ENCODE measurements around the gene ARPP21.

The ARPP21 gene

DNA sequence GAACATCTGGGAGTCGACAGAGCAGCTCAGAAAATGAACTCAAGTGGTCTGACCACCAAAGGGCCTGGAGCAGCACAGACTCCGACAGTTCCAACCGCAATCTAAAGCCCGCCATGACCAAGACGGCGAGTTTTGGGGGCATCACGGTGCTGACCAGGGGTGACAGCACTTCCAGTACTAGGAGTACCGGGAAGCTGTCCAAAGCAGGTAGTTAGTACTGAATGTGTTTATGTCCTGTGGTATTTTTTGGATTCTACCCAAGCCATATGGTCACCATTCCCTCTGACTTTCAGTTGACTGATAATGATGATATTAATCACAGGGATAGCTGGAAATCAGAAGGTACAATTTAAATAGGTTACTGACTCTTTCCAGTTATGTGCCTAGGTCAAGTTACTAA, 82.3 kb downstream of the ARPP21 start:
- FAIRE-seq (no peak), DNase-seq (ENCODE audit: insufficient read length, low spot score) (no peak)
- no peak for TF ChIP-seq POLR2A (IDR thresholded peaks at IDR 0.05; ENCODE audit: low read depth, low read length)

DNA sequence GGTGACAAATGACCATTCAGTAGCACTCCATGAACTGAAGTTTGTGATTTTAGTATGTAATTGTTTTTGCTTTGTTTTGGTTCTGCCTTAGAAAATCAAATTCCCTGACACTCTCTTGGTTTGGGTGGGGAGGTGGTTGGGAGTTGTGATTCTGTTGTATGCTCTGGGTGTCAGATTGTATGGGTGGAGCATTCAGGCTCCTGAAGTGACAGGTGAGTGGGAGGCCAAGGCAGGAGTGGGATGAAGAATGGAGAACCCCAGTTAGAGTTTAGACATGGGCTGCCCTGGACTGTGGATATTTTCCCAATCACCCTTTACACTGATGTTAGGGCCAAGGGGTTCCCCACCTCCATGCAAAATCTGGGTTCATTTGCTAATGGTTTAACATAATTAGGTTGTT, 83.6 kb downstream of the ARPP21 start:
- FAIRE-seq, result no peak
- no peak for TF ChIP-seq POLR2A (IDR thresholded peaks at IDR 0.05; ENCODE audit: low read depth, low read length)
- DNase-seq (ENCODE audit: insufficient read length, low spot score), result no peak

DNA sequence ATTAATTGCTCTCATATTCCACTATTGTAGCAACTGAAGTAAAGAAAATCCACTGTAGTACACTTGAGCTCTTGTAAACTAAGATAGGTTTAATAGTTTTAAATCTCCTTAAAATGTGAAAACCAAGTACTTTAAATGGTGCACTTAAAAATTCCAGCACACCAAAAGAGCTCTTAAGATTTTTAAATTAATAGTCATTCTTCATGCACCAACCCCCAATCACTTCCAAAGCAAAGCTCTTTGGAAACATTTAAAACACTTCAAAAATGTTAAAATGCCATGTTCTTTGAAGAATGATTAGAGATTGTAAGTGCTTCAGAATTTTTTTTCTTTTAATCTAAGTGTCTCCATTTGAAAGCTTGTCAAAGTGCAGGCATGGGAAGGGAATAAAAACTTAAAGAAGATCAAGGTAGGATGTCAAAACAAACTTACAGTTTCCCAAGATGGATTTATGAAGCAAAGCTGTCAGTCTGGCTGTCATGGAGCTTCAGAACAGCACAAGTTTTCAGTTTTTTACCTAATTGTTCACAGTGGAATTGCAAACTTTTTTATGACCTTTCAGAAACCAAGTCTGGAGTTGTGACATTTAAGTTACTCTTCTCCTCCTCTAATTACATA, 84.3 kb downstream of the ARPP21 start:
- TF ChIP-seq POLR2A (IDR thresholded peaks at IDR 0.05; ENCODE audit: low read depth, low read length), result no peak
- DNase-seq (ENCODE audit: insufficient read length, low spot score) (no peak), FAIRE-seq (no peak)

DNA sequence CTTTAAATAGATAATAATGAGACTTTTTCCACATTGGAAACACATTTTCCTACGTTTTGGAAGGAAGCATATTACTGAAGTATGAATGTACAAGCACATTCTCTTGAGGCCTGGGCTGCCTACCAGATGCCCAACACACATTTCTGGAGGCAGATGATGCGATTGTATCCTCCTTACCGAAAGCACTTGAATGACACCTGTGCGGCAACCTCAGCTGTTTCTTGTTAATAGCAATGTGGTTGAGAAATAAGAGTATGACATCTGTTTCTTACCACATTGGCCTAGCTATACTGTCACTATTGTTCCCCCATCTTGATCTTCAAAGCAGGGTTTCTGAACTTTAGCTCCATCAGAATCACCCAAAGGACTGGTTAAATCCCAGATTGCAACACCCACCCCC, 84.8 kb downstream of the ARPP21 start:
- no peak for TF ChIP-seq POLR2A (IDR thresholded peaks at IDR 0.05; ENCODE audit: low read depth, low read length)
- FAIRE-seq (no peak), DNase-seq (ENCODE audit: insufficient read length, low spot score) (no peak)

DNA sequence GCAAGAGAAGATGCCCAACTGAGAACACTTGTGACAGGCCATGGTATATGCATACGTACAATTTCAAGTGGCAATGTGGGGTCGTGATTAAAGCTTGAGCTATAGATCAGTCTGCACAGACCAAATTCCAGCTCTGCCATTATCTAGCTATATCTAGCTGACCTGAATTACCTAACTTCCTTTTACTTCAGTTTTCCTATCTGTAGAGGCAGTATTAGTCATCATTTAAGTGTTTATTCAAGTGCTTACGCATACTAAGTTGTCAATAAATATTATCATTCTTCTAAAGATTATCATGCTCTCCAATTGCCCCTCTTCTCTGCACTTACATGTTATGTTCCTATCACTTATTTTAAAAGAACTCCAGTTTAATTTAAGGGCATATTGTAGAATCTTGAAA, 87.9 kb downstream of the ARPP21 start:
- DNase-seq (ENCODE audit: insufficient read length, low spot score) (no peak), FAIRE-seq (no peak)

DNA sequence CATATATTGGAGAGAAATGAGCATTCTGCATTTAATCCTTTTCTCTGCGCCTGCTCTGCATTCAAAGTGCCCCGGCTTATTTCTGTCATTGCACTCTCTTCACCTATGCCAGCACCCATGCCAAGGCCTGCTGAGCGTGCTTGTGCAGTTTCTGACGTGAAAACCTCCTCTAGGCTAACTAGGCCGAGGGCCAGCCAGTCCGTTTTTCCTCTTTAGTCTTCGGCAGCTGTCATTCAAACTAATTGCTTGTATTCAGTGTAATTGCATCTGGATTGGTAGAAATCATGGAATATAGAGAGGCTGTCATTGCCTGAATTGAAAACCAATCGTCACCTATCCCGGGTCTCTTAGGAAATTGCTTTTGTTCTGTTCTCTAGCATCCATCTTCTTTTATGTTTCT, 94.0 kb downstream of the ARPP21 start:
- TF ChIP-seq POLR2A (IDR thresholded peaks at IDR 0.05; ENCODE audit: low read depth, low read length), result no peak
- FAIRE-seq, result no peak
- DNase-seq (ENCODE audit: insufficient read length, low spot score), result no peak

More for the DNA sequence above, 87.9 kb downstream of the ARPP21 start:
- no peak for TF ChIP-seq POLR2A (IDR thresholded peaks at IDR 0.05; ENCODE audit: low read depth, low read length)

DNA sequence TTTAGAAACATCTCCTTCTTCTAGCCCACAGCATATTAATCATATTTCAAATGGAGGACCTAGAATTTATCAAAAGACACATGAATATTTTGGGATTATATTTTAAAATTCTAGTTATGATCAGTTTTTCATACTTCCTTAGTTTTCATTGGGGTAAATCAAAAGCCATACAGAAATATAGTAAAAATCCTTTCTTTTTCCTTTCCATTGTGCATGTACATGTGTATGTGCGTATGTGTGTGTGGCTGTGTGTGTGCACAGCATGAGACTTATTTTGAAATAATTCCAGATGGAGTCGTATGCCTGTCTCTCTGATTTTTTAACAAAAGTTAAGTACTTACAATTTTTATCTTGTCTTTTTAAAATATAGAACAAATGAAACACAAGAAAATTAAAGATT, 94.5 kb downstream of the ARPP21 start:
- TF ChIP-seq POLR2A (IDR thresholded peaks at IDR 0.05; ENCODE audit: low read depth, low read length), result no peak
- DNase-seq (ENCODE audit: insufficient read length, low spot score), result no peak
- FAIRE-seq, result no peak

DNA sequence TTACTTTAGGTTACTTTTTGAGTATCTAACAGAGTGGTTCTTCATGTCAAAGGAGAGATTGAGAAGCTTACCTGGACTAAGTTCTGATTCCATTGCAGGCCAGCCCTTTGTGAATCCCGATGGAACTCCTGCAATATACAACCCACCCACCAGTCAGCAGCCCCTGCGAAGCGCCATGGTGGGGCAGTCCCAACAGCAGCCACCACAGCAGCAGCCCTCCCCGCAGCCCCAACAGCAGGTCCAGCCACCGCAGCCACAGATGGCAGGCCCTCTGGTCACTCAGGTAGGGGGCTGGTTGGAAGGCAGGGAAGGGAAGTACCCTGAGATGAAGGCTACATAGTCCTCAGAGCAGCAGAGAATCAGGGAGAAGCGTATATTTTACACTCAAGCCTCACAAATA, 97.8 kb downstream of the ARPP21 start:
- FAIRE-seq, result no peak
- DNase-seq (ENCODE audit: insufficient read length, low spot score), result no peak
- no peak for TF ChIP-seq POLR2A (IDR thresholded peaks at IDR 0.05; ENCODE audit: low read depth, low read length)

DNA sequence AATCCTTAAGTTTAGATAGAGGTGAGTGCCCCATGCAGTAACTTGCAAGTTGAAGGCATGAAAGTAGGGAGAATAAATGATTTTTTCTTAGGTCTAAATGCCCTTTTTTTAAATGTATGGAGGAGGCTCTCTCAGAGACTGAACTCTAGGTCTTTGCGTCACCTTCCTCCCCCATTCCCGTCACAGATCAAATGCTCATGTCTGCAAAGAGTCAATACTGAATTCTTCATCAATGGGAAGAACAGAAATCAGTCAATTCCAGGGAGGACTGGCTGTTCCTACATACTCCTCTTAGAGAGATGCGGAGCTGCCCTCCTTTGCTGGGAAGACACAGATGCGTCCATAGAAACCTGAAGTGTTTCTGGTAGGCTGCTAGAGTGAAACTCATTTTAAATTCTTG, 98.2 kb downstream of the ARPP21 start:
- no peak for TF ChIP-seq POLR2A (IDR thresholded peaks at IDR 0.05; ENCODE audit: low read depth, low read length)
- FAIRE-seq, result no peak

DNA sequence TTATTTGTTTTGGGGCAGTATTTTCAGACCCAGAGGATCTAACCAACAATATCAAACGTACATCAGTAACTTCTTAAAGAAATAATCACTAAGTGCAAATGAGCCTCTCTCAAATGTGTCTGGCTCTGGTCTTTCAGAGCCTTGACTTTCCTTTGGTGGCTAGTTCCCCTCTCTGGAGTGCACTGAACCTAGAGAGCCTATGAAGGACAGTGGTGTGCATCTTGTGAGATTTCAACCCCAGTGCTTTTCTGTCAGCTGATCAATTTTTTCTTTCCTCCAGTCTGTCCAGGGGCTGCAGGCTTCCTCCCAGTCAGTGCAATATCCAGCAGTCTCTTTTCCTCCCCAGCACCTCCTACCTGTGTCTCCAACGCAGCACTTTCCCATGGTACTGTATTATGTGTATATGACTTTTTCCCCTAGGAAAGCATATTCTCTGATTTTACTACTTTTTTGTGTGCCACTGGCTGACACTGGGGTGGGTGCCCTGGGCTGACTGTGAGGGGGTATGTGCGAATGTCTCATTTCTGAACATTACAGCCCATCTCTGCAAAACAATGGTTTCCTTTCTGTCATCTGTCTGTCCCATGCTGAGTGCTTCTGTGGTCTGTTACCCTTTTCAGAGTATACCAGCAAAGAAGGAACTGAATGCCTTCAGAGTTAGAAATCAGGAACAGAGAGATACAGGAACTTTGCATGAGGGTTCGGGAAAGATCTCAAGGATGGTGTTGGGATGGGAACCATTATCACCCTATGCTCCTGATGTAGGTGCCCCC, 98.8 kb downstream of the ARPP21 start:
- FAIRE-seq, result no peak
- no peak for DNase-seq (ENCODE audit: insufficient read length, low spot score)
- no peak for TF ChIP-seq POLR2A (IDR thresholded peaks at IDR 0.05; ENCODE audit: low read depth, low read length)

More for the DNA sequence above, 98.2 kb downstream of the ARPP21 start:
- DNase-seq (ENCODE audit: insufficient read length, low spot score), result no peak

DNA sequence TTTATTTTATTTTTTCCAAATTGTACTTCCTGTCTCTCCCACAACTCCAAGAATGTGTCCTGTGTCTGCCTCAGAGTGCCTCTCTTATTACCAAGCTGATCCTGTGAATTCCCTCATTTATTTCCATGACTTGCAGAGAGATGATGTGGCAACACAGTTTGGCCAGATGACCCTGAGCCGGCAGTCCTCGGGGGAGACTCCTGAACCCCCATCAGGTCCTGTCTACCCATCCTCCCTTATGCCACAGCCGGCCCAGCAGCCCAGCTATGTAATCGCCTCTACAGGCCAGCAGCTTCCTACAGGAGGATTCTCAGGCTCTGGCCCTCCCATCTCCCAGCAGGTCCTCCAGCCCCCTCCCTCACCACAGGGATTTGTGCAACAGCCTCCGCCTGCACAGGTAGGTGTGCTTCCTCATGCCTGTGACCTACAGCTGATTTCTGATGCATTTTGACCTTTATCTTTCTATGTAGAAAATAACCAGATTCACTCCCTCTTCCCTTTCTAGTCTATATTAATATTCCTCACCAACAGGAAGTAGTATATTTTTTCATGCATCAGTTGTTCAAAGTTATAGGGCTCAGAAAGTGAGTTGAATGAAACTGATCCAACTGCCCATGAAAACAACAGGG, 100.0 kb downstream of the ARPP21 start:
- DNase-seq (ENCODE audit: insufficient read length, low spot score), result no peak
- TF ChIP-seq POLR2A (IDR thresholded peaks at IDR 0.05; ENCODE audit: low read depth, low read length), result no peak
- no peak for FAIRE-seq

DNA sequence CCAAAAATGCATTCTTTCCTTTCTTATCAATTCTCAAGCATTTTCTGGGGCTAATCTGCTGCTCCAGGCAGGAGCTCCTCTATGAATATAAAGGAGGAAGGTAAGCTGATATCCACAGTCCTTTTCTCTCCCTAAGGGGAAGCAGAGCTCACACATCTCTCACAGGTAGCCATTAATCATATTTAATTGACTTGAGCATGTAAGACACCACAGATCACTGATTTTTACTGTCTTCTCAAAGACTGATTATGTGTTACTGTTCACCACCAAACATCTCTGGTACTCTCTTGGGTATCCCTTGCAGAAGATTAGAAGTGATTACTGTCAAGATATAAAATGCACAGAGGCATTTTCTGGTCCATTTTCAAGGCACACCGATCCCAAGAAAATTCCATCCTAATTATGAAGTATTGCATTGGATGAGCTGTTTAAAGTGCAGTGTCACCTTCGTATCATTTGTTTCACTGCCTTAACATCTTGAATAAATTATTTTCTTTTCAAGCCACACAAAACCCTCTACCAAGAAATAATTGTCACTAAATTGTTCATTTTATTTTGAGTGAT, 100.7 kb downstream of the ARPP21 start:
- DNase-seq (ENCODE audit: insufficient read length, low spot score), result no peak
- no peak for TF ChIP-seq POLR2A (IDR thresholded peaks at IDR 0.05; ENCODE audit: low read depth, low read length)
- no peak for FAIRE-seq

DNA sequence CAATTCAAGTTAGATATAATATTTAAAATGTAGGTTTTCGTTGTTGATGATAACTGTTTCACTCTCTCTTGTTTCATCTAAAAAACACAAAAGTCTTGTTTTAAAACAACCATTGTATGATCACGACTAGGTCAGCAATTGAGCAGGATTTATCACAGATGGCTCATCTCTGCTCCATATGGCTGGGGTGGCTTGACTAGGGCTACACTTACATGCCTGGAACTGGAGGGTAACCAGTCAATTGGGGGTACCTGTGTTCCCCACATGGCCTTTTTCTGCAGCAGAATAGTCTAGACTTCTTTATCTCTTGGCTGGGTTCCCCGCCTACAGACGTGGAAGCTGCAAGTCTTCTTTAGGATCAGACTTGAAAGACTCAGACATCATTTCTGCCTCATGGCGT, 103.9 kb downstream of the ARPP21 start:
- FAIRE-seq (no peak), DNase-seq (ENCODE audit: insufficient read length, low spot score) (no peak)
- TF ChIP-seq POLR2A (IDR thresholded peaks at IDR 0.05; ENCODE audit: low read depth, low read length), result no peak

DNA sequence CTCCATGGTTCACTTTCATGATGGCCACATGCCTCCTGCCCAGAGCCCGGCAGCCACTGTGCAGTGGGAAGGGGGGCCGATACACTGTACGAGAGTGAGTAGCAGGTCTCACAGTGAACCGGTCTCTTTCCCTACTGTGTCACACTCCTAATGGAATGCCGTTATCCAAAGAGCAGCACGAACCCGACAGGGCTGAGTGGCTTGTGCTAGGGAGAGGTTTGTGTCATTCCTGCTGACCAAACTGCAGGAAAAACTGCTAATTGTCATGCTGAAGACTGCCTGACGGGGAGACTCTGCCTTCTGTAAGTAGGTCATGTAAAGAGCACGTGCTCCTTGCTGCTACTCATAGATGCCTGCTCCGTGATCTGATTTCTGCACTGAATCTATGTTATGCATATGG, 105.1 kb downstream of the ARPP21 start:
- DNase-seq (ENCODE audit: insufficient read length, low spot score), result no peak
- FAIRE-seq, result no peak
- TF ChIP-seq POLR2A (IDR thresholded peaks at IDR 0.05; ENCODE audit: low read depth, low read length), result no peak

Data from H54 (cell line).